ENCODE data around the gene TMEM184B. TPM values are rescaled to one million over a fixed set of nuclear protein-coding genes. Genes with fewer than 3 reads are reported as not detected.

Gene TMEM184B
- total RNA-seq, 1 experiment from 2014 or later, result 192 TPM

- TF ChIP-seq CTCF (conservative IDR thresholded peaks at IDR 0.05) (no peak), EZH2 (IDR thresholded peaks at IDR 0.05; ENCODE audit: low read depth) (no peak)
- Histone ChIP-seq H3K36me3 (ENCODE audit: low read depth) (peaks cover 16% of the 10 kb centered on the region), H3K9me2 (ENCODE audit: insufficient read depth) (no peaks in the 10 kb centered on the region), H3K4me2 (no peak overlapping the region), H2AFZ (no peak overlapping the region), H3K9me3 (ENCODE audit: insufficient read depth, low read depth) (no peaks in the 10 kb centered on the region), H3K79me2 (ENCODE audit: low read depth) (peaks cover 21% of the 10 kb centered on the region), H3K4me1 (replicated peaks; ENCODE audit: insufficient read depth) (peaks cover 35% of the 10 kb centered on the region), H3K27ac (peak overlapping the region; percentile 11; the same call in 1 of the 2 replicates), H4K20me1 (ENCODE audit: insufficient read depth) (peaks cover 12% of the 10 kb centered on the region; the same call in 1 of the 2 replicates), H3K27me3 (ENCODE audit: insufficient read depth, low read depth) (no peaks in the 10 kb centered on the region), H3K4me3 (no peak overlapping the region), H3F3A (ENCODE audit: insufficient read depth, low read depth) (peaks cover 38% of the 10 kb centered on the region)
- DNase-seq, result peak in 1 of 2 experiments; percentile 38
- no TSS peak for BruUV-seq (replicated peaks)
- ChIA-PET POLR2A (ENCODE audit: unreplicated experiment) (no interaction called here), CTCF (no interaction called here)
- intact Hi-C loops (cut with micrococcal nuclease; ENCODE audit: unreplicated experiment), result no loop called here
Measured at GRCh38 chr22:38244106-38244505, 28.7 kb downstream of the TMEM184B start.

- Histone ChIP-seq H3K9me2 (ENCODE audit: insufficient read depth) (no peaks in the 10 kb centered on the region), H3K4me1 (replicated peaks; ENCODE audit: insufficient read depth) (peaks cover 44% of the 10 kb centered on the region), H2AFZ (no peak overlapping the region), H4K20me1 (ENCODE audit: insufficient read depth) (peaks cover 2% of the 10 kb centered on the region; the same call in 1 of the 2 replicates), H3K79me2 (ENCODE audit: low read depth) (peaks cover 18% of the 10 kb centered on the region), H3K4me3 (no peak overlapping the region), H3K36me3 (ENCODE audit: low read depth) (peaks cover 16% of the 10 kb centered on the region), H3F3A (ENCODE audit: insufficient read depth, low read depth) (peaks cover 46% of the 10 kb centered on the region), H3K9me3 (ENCODE audit: insufficient read depth, low read depth) (no peaks in the 10 kb centered on the region), H3K27ac (no peak overlapping the region), H3K4me2 (no peak overlapping the region), H3K27me3 (ENCODE audit: insufficient read depth, low read depth) (no peaks in the 10 kb centered on the region)
- TF ChIP-seq CTCF (conservative IDR thresholded peaks at IDR 0.05) (no peak), EZH2 (IDR thresholded peaks at IDR 0.05; ENCODE audit: low read depth) (no peak)
- ChIA-PET CTCF (interaction anchor here (0.6 to 0.7 kb wide), 4 partner anchors 9 to 1828 kb away, joined by 3 to 9 read pairs (median 5); no protein-coding TSS in a partner anchor), POLR2A (ENCODE audit: unreplicated experiment) (interaction anchor here (0.5 to 0.6 kb wide), 2 partner anchors 42 to 246 kb away, joined by 4 to 5 read pairs; no protein-coding TSS in a partner anchor)
- intact Hi-C loops (cut with micrococcal nuclease; ENCODE audit: unreplicated experiment), result no loop called here
- peak in 1 of 2 experiments; percentile 48 for DNase-seq
- no TSS peak for BruUV-seq (replicated peaks)
Measured at GRCh38 chr22:38243007-38243765, 29.6 kb downstream of the TMEM184B start.

GRCh38 chr22:38240734-38241252, 32.0 kb downstream of the TMEM184B start:
- Histone ChIP-seq H3K9me2 (ENCODE audit: insufficient read depth) (no peaks in the 10 kb centered on the region), H3F3A (ENCODE audit: insufficient read depth, low read depth) (peaks cover 66% of the 10 kb centered on the region), H3K9me3 (ENCODE audit: insufficient read depth, low read depth) (no peaks in the 10 kb centered on the region), H3K4me3 (peak overlapping the region; percentile 1; the same call in 1 of the 2 replicates), H3K4me1 (replicated peaks; ENCODE audit: insufficient read depth) (peaks cover 66% of the 10 kb centered on the region), H4K20me1 (ENCODE audit: insufficient read depth) (no peaks in the 10 kb centered on the region), H3K27me3 (ENCODE audit: insufficient read depth, low read depth) (no peaks in the 10 kb centered on the region), H3K27ac (peak overlapping the region; percentile 97), H2AFZ (peak overlapping the region; percentile 10; the same call in 1 of the 2 replicates), H3K79me2 (ENCODE audit: low read depth) (peaks cover 32% of the 10 kb centered on the region), H3K4me2 (peak overlapping the region; percentile 72), H3K36me3 (ENCODE audit: low read depth) (peaks cover 7% of the 10 kb centered on the region; the same call in 1 of the 2 replicates)
- TF ChIP-seq CTCF (conservative IDR thresholded peaks at IDR 0.05), result no peak
- no peak for TF ChIP-seq EZH2 (IDR thresholded peaks at IDR 0.05; ENCODE audit: low read depth)
- POLR2A ChIA-PET (ENCODE audit: unreplicated experiment), result interaction anchor here (0.7 to 0.8 kb wide), 2 partner anchors 38 to 39 kb away, joined by 3 to 5 read pairs; partner anchors contain the start of gene MAFF
- CTCF ChIA-PET, result no interaction called here
- intact Hi-C loops (cut with micrococcal nuclease; ENCODE audit: unreplicated experiment), result loop anchor here (2.0 kb wide), 1 partner anchor 32 kb away; the partner anchor contains the start of gene TMEM184B
- BruUV-seq (replicated peaks), result no TSS peak
- peak; percentile 80 to 95 for DNase-seq

Measured in PC-9 (cell line).